GM10847 (cell line): Measurements from ENCODE around the gene TIMELESS.

Experiments
- POLR2A ChIP-seq: IDR thresholded peaks from 2 replicates; pipeline ENCODE4 v1.6.1; 2011; ENCODE audit not compliant: insufficient read length; ENCODE audit errors: extremely low read depth

TIMELESS gene

GRCh38 chr12:56462565-56462964 is 13.3 kb upstream of the TIMELESS start:
- no peak for TF ChIP-seq POLR2A

GRCh38 chr12:56461235-56462159 is 12.3 kb upstream of the TIMELESS start:
- no peak for TF ChIP-seq POLR2A

GRCh38 chr12:56457817-56458216 is 8.6 kb upstream of the TIMELESS start:
- TF ChIP-seq POLR2A = no peak

GRCh38 chr12:56454557-56454956 is 5.3 kb upstream of the TIMELESS start, which contains the start of gene MIP:
Gene MIP, minus strand, starts transcription at chr12:56454657. Its CDS starts 44 bp downstream, at chr12:56454613.
- TF ChIP-seq POLR2A = no peak

GRCh38 chr12:56451147-56451546 is 1.9 kb upstream of the TIMELESS start:
- no peak for TF ChIP-seq POLR2A

- no peak for TF ChIP-seq POLR2A
Measured at GRCh38 chr12:56450241-56450640, 1.0 kb upstream of the TIMELESS start.

GRCh38 chr12:56449622-56449984 is 377 bp upstream of the TIMELESS start:
- no peak for TF ChIP-seq POLR2A

- no peak for TF ChIP-seq POLR2A
Measured at GRCh38 chr12:56437430-56438176, 11.6 kb downstream of the TIMELESS start.

GRCh38 chr12:56434828-56435227 is 14.4 kb downstream of the TIMELESS start:
- no peak for TF ChIP-seq POLR2A

- TF ChIP-seq POLR2A = no peak
Measured at GRCh38 chr12:56431850-56432249, 17.4 kb downstream of the TIMELESS start.

- TF ChIP-seq POLR2A = no peak
Measured at GRCh38 chr12:56431288-56431687, 17.9 kb downstream of the TIMELESS start.

GRCh38 chr12:56425940-56426438 is 23.2 kb downstream of the TIMELESS start:
- TF ChIP-seq POLR2A = no peak

GRCh38 chr12:56425193-56425592 is 24.0 kb downstream of the TIMELESS start:
- no peak for TF ChIP-seq POLR2A

- no peak for TF ChIP-seq POLR2A
Measured at GRCh38 chr12:56420411-56420810, 28.8 kb downstream of the TIMELESS start.

- no peak for TF ChIP-seq POLR2A
Measured at GRCh38 chr12:56417739-56418138, 31.5 kb downstream of the TIMELESS start.

- TF ChIP-seq POLR2A = no peak
Measured at GRCh38 chr12:56414401-56414800, 34.8 kb downstream of the TIMELESS start.

GRCh38 chr12:56413392-56413791 is 35.8 kb downstream of the TIMELESS start:
- no peak for TF ChIP-seq POLR2A
